ENCODE results near the gene TBK1. TPM values are rescaled to one million over a fixed set of nuclear protein-coding genes. Genes with fewer than 3 reads are reported as not detected.
A peak's percentile ranks its signal among the peaks of the same experiment; 100 is the strongest.

Gene TBK1
- total and polyA plus RNA-seq, 9 of the 15 experiments (the other 6 are each of a cell fraction or from before 2014, with no cell fraction given), result 20.4 to 42.0 (median 27.8) TPM

DNA sequence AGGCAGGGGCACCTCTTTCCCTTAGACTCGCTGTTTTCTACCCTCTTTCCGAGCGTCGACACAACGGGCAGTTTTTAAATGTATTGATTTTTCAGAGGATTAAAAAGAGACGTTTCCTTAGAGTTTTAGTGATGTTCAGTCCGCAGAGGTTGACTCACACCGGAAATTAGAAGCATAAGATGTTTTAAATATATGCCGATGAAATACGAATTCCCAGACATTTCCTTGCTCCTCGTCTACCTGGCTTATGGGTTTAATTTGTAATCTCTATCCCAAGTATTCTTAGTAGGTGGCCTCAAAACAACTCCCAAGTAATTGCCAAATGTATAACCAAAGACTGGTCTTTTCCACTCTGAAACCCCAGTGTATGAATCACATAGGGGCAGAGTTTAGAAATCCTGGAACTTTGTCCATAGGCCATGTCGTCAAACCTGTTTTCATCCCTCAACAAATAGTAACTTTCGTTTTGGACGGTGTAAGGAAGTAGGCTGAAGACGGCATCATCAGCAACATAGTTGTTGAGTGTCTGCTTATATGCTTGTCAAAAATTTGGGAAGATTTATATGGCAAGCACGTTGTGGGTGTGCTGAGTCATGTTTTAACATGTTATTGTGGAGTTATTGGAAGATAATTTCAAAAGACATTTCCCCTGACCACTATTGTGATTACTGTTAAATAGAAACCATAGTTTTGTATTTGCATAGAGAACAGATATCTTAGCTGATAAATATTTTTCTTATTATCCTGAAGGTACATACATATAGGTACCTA, 824 bp downstream of the TBK1 start:
- BruUV-seq (replicated peaks), result TSS peak; percentile 45
- H3K4me3 ChIP-seq, result peak overlapping the region; percentile 88
- intact Hi-C loops (cut with micrococcal nuclease) (loop anchor here (5.0 kb wide), 2 partner anchors 45 to 155 kb away; no protein-coding TSS in a partner anchor), in situ Hi-C loops (cut with MboI) (no loop called here)
- H3K36me3 ChIP-seq (ENCODE audit: control insufficient read depth, insufficient read depth, low read length), result peaks cover 43% of the 10 kb centered on the region
- peak overlapping the region; percentile 93 for H2AFZ ChIP-seq (ENCODE audit: low read depth, low read length)
- ChIA-PET CTCF (ENCODE audit: low intra/inter-chr PET ratio) (no interaction called here), POLR2A (interaction anchor here (0.9 to 1.9 kb wide), 2 partner anchors 16 to 18 kb away, joined by 4 to 5 read pairs; no protein-coding TSS in a partner anchor)
- H3K4me1 ChIP-seq (replicated peaks in 1 of 2; ENCODE audit: control insufficient read depth in 2 of 2, insufficient read depth in 2 of 2, low read length in 2 of 2), result peaks cover 17 to 26% of the 10 kb centered on the region in 2 experiments
- H3K27me3 ChIP-seq (ENCODE audit: control insufficient read depth in 2 of 2, insufficient read depth in 2 of 2, low read length in 2 of 2), result no peaks in the 10 kb centered on the region
- H3K79me2 ChIP-seq (ENCODE audit: control insufficient read depth, insufficient read depth, low read length), result peaks cover 74% of the 10 kb centered on the region
- no peaks in the 10 kb centered on the region for H3K9me3 ChIP-seq (replicated peaks; ENCODE audit: control insufficient read depth, insufficient read depth, low read depth, low read length)
- no peaks in the 10 kb centered on the region for H4K20me1 ChIP-seq (replicated peaks; ENCODE audit: control insufficient read depth, insufficient read depth, low read length)
- under 1% methylated on average over 16 of the region's 16 CpGs for WGBS (ENCODE audit: insufficient coverage, low coverage, missing lambda C conversion rate)
- H3K9me1 ChIP-seq (ENCODE audit: control insufficient read depth, insufficient read depth, low read length), result no peaks in the 10 kb centered on the region
- peak; percentile 52 for ATAC-seq
- peak in 2 of 4 experiments; percentile 50 to 80 for DNase-seq (ENCODE audit: extremely low read depth in 1 of 4, low spot score in 3 of 4)
- peak; percentile 81 for FAIRE-seq
- peak overlapping the region; percentile 98 for H3K27ac ChIP-seq (ENCODE audit: extremely low read depth, low read depth, low read length)
- H3K9ac ChIP-seq (ENCODE audit: insufficient read depth in 1 of 2, low read depth in 2 of 2, low read length in 2 of 2), result peak overlapping the region; percentile 90 to 97
- H3K4me2 ChIP-seq (ENCODE audit: insufficient read depth, low read length), result peak overlapping the region; percentile 97
- TF ChIP-seq, protein P1, sequence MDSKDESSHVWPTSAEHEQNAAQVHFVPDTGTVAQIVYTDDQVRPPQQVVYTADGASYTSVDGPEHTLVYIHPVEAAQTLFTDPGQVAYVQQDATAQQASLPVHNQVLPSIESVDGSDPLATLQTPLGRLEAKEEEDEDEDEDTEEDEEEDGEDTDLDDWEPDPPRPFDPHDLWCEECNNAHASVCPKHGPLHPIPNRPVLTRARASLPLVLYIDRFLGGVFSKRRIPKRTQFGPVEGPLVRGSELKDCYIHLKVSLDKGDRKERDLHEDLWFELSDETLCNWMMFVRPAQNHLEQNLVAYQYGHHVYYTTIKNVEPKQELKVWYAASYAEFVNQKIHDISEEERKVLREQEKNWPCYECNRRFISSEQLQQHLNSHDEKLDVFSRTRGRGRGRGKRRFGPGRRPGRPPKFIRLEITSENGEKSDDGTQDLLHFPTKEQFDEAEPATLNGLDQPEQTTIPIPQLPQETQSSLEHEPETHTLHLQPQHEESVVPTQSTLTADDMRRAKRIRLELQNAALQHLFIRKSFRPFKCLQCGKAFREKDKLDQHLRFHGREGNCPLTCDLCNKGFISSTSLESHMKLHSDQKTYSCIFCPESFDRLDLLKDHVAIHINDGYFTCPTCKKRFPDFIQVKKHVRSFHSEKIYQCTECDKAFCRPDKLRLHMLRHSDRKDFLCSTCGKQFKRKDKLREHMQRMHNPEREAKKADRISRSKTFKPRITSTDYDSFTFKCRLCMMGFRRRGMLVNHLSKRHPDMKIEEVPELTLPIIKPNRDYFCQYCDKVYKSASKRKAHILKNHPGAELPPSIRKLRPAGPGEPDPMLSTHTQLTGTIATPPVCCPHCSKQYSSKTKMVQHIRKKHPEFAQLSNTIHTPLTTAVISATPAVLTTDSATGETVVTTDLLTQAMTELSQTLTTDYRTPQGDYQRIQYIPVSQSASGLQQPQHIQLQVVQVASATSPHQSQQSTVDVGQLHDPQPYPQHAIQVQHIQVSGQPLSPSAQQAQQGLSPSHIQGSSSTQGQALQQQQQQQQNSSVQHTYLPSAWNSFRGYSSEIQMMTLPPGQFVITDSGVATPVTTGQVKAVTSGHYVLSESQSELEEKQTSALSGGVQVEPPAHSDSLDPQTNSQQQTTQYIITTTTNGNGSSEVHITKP (IDR thresholded peaks at IDR 0.05; ENCODE audit: partially characterized antibody), result peak; percentile 24
- TF ChIP-seq HDAC2 (IDR thresholded peaks at IDR 0.05) (no peak), MAFK (IDR thresholded peaks at IDR 0.05; ENCODE audit: low read length) (peak; percentile 87), ATF7 (IDR thresholded peaks at IDR 0.05) (peak; percentile 49; the same call in 1 of the 2 replicates), SMARCA4 (IDR thresholded peaks at IDR 0.05) (peak; percentile 65), ESRRA (IDR thresholded peaks at IDR 0.05; ENCODE audit: borderline replicate concordance, low read depth) (no peak), TAF9B (IDR thresholded peaks at IDR 0.05; ENCODE audit: partially characterized antibody) (peak; percentile 67), BRCA1 (IDR thresholded peaks at IDR 0.05) (no peak), BRCA1 (CRISPR knock-in tag; IDR thresholded peaks at IDR 0.05) (no peak), MYC (IDR thresholded peaks at IDR 0.05; ENCODE audit: low read depth, low read length) (peak; percentile 69; the same call in 1 of the 2 replicates), MYC (CRISPR knock-in tag; IDR thresholded peaks at IDR 0.05; ENCODE audit: borderline replicate concordance, low read depth) (no peak), ZEB2 (IDR thresholded peaks at IDR 0.05) (0 out of 2 replicates have a peak, but pooled peaks have one; percentile 23), EGR1 (conservative IDR thresholded peaks at IDR 0.05) (peak; percentile 36), ZBED1 (IDR thresholded peaks at IDR 0.05) (no peak), CBFB (CRISPR knock-in tag; IDR thresholded peaks at IDR 0.05) (no peak), MEIS2 (IDR thresholded peaks at IDR 0.05; ENCODE audit: partially characterized antibody) (peak; percentile 98), NCOR1 (IDR thresholded peaks at IDR 0.05) (no peak), JUN (IDR thresholded peaks at IDR 0.05; ENCODE audit: borderline replicate concordance, low read depth, low read length) (peak; percentile 41; the same call in 1 of the 2 replicates), JUN (CRISPR knock-in tag; IDR thresholded peaks at IDR 0.05; ENCODE audit: borderline replicate concordance) (no peak), ELF2 (CRISPR knock-in tag; IDR thresholded peaks at IDR 0.05) (no peak)
- TF ChIP-seq, protein P2, sequence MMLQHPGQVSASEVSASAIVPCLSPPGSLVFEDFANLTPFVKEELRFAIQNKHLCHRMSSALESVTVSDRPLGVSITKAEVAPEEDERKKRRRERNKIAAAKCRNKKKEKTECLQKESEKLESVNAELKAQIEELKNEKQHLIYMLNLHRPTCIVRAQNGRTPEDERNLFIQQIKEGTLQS (IDR thresholded peaks at IDR 0.05), result peak; percentile 62
- TF ChIP-seq, protein P2 (CRISPR knock-in tag; conservative IDR thresholded peaks at IDR 0.05), result no peak
